Stromal cell of bone marrow (primary cell): ENCODE data around the gene LARP1.
A peak's percentile ranks its signal among the peaks of the same experiment; 100 is the strongest.
"Not testable (repeated sequence)": the region's sequence is repeated elsewhere in the genome, so short reads cannot be mapped to it uniquely, and the experiment has no call there.

Source experiments
- DNase-seq: peaks from one replicate; pipeline ENCODE4 v3.0.0-alpha.2; 2012; ENCODE audit warnings: low read depth

Gene LARP1

GRCh38 chr5:154829181-154829588, 74.0 kb downstream of the LARP1 start:
- DNase-seq = no peak

- DNase-seq = no peak
Measured at GRCh38 chr5:154829589-154830218, 74.5 kb downstream of the LARP1 start.

GRCh38 chr5:154830219-154830595, 75.0 kb downstream of the LARP1 start:
- DNase-seq = no peak

- no peak for DNase-seq
Measured at GRCh38 chr5:154830596-154830995, 75.4 kb downstream of the LARP1 start.

GRCh38 chr5:154831451-154831850, 76.3 kb downstream of the LARP1 start:
- no peak for DNase-seq

- not testable (repeated sequence) for DNase-seq
Measured at GRCh38 chr5:154832804-154833203, 77.6 kb downstream of the LARP1 start.

- no peak for DNase-seq
Measured at GRCh38 chr5:154834053-154834452, 78.9 kb downstream of the LARP1 start.

GRCh38 chr5:154835701-154836052, 80.5 kb downstream of the LARP1 start:
- DNase-seq = not testable (repeated sequence)

- DNase-seq = no peak
Measured at GRCh38 chr5:154836225-154836624, 81.0 kb downstream of the LARP1 start.

GRCh38 chr5:154837009-154837901, 82.1 kb downstream of the LARP1 start:
- DNase-seq = no peak

GRCh38 chr5:154840435-154841272, 85.5 kb downstream of the LARP1 start:
- no peak for DNase-seq

- no peak for DNase-seq
Measured at GRCh38 chr5:154841273-154841661, 86.1 kb downstream of the LARP1 start.

- DNase-seq = no peak
Measured at GRCh38 chr5:154842689-154843530, 87.7 kb downstream of the LARP1 start.

GRCh38 chr5:154844809-154845208, 89.6 kb downstream of the LARP1 start:
- no peak for DNase-seq

GRCh38 chr5:154849264-154849785, 94.1 kb downstream of the LARP1 start:
- no peak for DNase-seq

- no peak for DNase-seq
Measured at GRCh38 chr5:154849791-154850201, 94.6 kb downstream of the LARP1 start.

- DNase-seq = peak; percentile 84
Measured at GRCh38 chr5:154850255-154851062, 95.3 kb downstream of the LARP1 start, which contains the start of gene FAXDC2. TSS of gene FAXDC2 (minus strand) at chr5:154850603. CDS start at chr5:154838178, 12,425 bp downstream.

GRCh38 chr5:154851351-154851750, 96.2 kb downstream of the LARP1 start:
- DNase-seq = no peak

- peak; percentile 95 for DNase-seq
Measured at GRCh38 chr5:154857530-154858296, 102.5 kb downstream of the LARP1 start.
